HG03571 (cell line): ENCODE measurements around the gene MTARC2.

ENCODE experiments used
- ATAC-seq: cut with Tn5 transposase; IDR thresholded peaks from one replicate; pipeline ENCODE4 v1.9.1; 2021; ENCODE audit not compliant: unreplicated experiment

The MTARC2 gene

DNA sequence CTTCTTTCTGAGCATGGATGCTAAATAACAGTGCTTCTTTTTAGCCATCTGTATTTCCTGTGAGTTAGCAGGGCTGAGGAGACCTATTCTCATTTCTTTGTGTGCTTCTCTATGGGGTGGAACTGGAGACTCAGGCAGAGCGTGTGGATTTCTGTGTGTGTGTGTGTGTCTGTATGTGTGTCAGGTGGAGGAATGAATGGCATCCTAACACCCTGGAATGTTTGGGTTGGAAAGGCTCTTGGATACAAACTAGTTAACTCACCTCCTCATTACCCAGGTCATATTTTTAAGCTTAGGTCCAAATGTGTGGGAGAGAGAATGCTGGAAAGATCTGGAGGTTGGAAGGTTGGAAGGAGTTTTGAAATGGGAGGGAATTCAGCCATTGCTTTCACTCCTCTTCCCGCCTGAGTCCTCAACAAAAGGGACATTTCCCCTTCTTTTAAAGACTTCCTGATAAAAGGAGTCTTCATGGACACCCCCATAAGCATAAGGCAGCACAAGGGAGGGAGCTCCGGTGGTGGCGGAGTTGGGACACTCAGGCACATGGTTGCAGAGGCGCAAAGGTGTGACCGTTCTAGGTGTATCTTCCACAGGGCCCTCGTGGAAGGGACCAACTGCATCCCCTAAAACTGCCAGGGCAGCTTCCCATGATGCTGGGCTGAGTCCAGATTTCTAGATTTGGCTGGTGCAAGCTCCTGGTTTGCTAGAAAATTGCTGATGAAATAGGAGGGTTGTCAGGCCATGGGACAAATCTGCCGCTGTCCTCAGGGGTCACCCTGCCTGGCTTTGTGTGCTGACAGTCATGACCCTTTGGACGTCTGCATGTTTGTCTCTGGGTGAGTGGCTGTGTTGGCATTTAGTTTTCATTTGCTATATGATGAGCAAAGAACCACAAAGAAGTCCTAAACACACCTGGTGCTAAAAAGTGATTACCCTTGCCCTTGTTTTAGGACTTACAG is 76.2 kb downstream of the MTARC2 start:
- no peak for ATAC-seq

DNA sequence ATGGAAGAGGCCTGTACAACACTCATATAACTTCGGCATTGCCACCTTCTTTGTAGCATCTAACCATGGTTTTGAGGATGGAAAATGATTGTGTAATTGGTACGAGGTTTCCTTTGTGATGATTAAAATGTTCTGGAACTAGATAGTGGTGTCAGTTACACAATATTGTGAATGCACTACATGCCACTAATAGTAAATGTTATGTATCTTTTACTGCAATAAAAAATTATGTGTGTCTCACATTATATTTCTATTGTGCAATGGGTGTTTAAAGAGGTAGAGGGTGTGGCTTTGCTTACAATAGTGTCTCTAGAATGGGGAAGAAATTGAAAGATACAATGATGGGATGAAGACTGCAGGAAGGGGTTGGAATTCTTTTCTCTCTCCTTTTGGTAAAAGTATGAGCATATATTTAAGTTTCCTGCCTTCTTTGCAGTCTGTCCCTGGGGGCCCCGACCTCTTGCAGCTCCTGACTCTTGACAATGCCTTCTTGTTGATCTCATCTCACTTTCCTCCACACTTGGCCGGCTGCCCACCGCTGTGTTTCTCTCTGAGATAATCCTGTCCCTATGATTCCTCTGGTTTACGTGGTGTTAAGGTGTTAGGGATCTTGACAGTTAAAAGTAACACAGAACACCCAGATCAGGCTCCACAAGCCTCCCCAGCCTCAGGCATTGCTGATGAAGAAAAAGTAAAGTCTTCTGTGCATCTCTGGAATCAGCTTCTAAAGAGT is 77.9 kb downstream of the MTARC2 start:
- no peak for ATAC-seq

DNA sequence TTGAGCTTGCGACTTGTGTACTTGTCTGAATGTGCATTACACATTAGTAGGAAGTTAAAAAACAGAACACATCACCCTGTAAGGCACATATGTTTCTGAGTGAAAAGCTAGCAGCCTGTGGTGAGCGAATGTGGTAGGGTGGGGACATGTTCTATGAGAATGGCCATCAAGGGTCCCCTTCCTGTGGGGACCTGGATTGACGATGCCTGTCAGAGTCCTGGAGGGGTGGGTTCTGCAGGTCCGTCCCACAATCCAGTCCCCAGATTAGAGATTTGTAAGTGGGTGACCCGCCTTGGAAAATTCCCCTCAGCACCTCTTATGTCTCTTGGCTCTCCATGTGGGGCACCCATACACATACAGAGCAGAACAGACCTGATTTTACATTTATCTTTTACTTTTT is 78.6 kb downstream of the MTARC2 start:
- no peak for ATAC-seq

DNA sequence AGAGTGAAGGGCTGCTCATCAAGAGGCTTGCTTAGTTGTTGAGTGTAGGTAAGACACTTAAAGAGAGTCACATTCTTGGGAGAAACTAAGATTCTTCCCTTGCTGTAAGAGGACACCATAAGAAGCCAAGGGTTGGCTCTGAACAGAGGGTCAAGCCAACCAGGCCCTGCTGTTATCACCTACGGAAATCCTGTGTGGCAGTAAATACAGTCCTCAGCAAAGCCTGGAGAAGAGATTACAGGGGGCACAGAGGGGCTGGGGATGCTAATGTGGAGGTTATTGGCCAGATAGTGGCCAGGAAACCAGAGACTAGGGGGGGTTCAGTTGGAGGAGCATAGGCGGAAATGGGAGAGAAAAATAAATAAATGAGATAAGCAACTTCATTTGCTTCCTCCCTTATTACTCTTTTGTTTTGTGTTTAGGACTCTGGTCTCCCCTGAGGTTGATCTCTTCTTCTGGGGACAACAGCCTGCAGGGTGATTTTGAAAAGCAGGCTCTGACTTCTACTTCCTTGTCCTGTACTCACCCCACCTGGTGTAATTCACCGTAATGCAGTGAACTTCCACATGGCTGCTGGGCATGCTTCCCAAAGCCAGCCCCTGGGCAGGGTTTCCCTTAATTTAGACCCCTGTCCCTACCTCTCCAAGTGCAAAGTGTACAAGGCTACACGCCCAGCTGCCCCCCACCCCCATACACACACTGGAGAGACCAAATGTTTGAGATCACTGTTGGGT is 79.5 kb downstream of the MTARC2 start:
- no peak for ATAC-seq

DNA sequence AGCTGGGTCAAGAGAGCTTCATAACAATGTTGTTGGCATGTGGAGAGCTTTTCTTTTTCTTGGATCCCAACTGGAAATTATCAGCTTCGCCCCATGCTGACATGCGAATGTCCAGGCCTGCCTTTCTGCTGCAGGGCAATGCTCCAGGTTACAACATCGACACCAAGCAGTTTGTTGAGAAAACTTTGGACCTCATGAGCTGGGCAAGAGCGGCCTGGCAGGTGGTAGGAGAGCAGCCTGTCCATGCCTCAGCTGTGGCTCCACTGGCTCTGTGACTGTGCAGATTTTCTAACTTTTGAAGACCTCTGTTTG is 80.0 kb downstream of the MTARC2 start:
- ATAC-seq = no peak

DNA sequence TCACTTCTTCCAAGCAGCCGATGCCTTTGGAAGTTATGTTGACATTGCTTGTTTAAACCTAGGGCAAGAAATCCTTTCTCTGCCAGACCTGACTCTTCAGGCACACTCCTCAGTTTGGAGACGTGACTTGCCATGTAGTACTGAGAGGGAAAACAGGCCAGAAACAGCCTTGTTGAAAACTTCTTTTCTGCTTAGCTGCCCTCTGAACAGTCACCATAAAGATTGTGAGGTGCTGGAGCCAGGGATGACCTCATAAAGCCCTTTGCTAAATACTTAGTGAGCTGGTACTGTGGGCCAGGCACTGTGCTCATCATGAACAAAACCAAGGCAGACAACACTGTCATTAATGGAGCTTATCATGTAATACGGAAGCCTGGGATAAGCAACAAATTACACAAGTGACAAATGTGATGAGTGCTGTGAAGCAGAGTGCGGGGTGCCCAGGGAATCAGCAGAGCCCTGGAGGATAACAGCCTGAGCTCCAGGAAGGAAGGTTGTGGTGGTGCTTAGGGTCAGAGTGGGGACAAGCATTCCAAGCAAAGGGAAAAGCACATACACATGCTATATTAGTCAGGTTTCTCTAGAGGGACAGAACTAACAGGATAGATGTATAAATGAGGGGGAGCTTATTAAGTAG is 80.9 kb downstream of the MTARC2 start:
- no peak for ATAC-seq

DNA sequence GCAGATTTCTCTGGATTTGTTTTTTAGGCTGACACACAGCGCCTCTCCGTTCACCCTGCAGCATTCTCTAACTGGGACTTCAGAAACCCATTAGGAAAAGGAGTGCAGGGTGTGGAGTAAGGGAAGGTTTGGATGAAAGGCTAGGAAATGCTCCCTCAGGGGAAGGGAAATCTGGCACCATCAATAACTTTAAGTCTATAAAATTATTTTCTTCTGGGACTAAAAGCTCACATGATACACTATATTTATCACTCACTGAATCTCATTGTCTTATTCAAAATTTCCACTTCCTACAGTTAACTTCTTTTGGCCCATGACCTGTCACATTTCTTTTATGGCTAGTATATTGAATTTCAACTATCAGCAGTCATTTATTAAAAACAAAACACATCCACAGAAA is 85.3 kb downstream of the MTARC2 start:
- ATAC-seq = no peak
